ENCODE data around the gene IL4I1. TPM values are rescaled to one million over a fixed set of nuclear protein-coding genes. Genes with fewer than 3 reads are reported as not detected.
A peak's percentile ranks its signal among the peaks of the same experiment; 100 is the strongest.

IL4I1 gene
- total RNA-seq, 1 experiment from 2014 or later, result 1.3 TPM

- DNase-seq (ENCODE audit: low spot score), result no peak
- Histone ChIP-seq H3K9me3 (ENCODE audit: low read depth, low read length, poor library complexity, severe bottlenecking) (no peaks in the 10 kb centered on the region), H3K4me1 (ENCODE audit: insufficient read depth, low read length, poor library complexity, severe bottlenecking) (no peaks in the 10 kb centered on the region), H3K36me3 (ENCODE audit: insufficient read depth, low read length, poor library complexity, severe bottlenecking) (no peaks in the 10 kb centered on the region), H3K27ac (ENCODE audit: low read depth, low read length, poor library complexity, severe bottlenecking) (no peak overlapping the region), H3K4me3 (ENCODE audit: low read depth, low read length, poor library complexity, severe bottlenecking) (no peak overlapping the region), H3K27me3 (replicated peaks; ENCODE audit: insufficient read depth, low read depth, low read length, poor library complexity) (no peaks in the 10 kb centered on the region)
- ChIA-PET CTCF (no interaction called here), POLR2A (ENCODE audit: low non-redundant PET) (no interaction called here)
- BruUV-seq (replicated peaks), result no TSS peak
- intact Hi-C loops (cut with micrococcal nuclease; ENCODE audit: unreplicated experiment), result no loop called here
- TF ChIP-seq, protein P1, sequence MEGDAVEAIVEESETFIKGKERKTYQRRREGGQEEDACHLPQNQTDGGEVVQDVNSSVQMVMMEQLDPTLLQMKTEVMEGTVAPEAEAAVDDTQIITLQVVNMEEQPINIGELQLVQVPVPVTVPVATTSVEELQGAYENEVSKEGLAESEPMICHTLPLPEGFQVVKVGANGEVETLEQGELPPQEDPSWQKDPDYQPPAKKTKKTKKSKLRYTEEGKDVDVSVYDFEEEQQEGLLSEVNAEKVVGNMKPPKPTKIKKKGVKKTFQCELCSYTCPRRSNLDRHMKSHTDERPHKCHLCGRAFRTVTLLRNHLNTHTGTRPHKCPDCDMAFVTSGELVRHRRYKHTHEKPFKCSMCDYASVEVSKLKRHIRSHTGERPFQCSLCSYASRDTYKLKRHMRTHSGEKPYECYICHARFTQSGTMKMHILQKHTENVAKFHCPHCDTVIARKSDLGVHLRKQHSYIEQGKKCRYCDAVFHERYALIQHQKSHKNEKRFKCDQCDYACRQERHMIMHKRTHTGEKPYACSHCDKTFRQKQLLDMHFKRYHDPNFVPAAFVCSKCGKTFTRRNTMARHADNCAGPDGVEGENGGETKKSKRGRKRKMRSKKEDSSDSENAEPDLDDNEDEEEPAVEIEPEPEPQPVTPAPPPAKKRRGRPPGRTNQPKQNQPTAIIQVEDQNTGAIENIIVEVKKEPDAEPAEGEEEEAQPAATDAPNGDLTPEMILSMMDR (conservative IDR thresholded peaks at IDR 0.05; ENCODE audit: low read depth, low read length), result no peak
- TF ChIP-seq EZH2 (IDR thresholded peaks at IDR 0.05; ENCODE audit: borderline replicate concordance, low read depth, low read length, poor library complexity, severe bottlenecking), result no peak
These were observed 43.8 kb upstream of the IL4I1 start for GRCh38 chr19:49940482-49940791.

DNA sequence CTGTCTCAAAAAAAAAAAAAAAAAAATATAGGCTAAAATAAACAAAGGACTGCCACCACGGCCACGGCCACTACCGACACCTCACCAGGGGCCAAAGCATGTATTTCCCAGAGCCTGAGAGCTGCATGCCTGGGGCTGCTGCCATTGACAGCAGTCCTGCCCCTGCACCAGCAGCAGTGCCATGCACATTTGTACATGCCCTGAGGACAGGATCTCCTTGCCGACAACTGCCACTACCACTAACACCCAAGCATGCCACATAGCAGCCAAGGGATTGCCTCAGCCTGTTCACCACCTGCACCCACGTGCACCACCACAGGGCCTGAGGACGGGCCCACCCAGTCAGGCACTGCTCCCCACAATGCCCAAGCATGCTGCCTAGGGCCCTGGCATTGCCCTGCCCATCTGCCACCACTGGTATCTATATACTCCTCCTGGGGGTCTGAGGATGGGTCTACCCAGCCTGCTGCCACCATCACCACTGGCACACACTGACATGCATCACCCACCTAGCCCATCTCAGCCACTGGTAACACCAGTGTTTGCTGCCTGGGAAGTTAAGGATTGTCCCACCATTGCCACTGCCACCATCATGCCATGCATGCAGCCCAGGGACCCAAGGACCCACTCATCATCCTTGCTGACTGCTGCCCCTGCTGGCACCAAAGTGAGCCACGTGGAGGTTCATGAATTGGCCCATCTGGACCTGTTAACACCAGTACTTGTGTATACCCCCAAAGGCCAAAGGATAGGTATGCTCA lies 43.2 kb upstream of the IL4I1 start:
- ChIA-PET CTCF (interaction anchor here (0.6 kb wide), 1 partner anchor 358 kb away, joined by 8 read pairs; no protein-coding TSS in a partner anchor), POLR2A (ENCODE audit: low non-redundant PET) (no interaction called here)
- Histone ChIP-seq H3K27me3 (replicated peaks; ENCODE audit: insufficient read depth, low read depth, low read length, poor library complexity) (no peaks in the 10 kb centered on the region), H3K4me1 (ENCODE audit: insufficient read depth, low read length, poor library complexity, severe bottlenecking) (no peaks in the 10 kb centered on the region), H3K27ac (ENCODE audit: low read depth, low read length, poor library complexity, severe bottlenecking) (no peak overlapping the region), H3K4me3 (ENCODE audit: low read depth, low read length, poor library complexity, severe bottlenecking) (no peak overlapping the region), H3K9me3 (ENCODE audit: low read depth, low read length, poor library complexity, severe bottlenecking) (no peaks in the 10 kb centered on the region), H3K36me3 (ENCODE audit: insufficient read depth, low read length, poor library complexity, severe bottlenecking) (no peaks in the 10 kb centered on the region)
- no peak for DNase-seq (ENCODE audit: low spot score)
- intact Hi-C loops (cut with micrococcal nuclease; ENCODE audit: unreplicated experiment), result no loop called here
- no TSS peak for BruUV-seq (replicated peaks)
- no peak for TF ChIP-seq EZH2 (IDR thresholded peaks at IDR 0.05; ENCODE audit: borderline replicate concordance, low read depth, low read length, poor library complexity, severe bottlenecking)
- TF ChIP-seq, protein P1 (conservative IDR thresholded peaks at IDR 0.05; ENCODE audit: low read depth, low read length), result peak; percentile 35

GRCh38 chr19:49938662-49939061 lies 42.0 kb upstream of the IL4I1 start:
- H3K9me3 ChIP-seq (ENCODE audit: low read depth, low read length, poor library complexity, severe bottlenecking), result no peaks in the 10 kb centered on the region
- no peak overlapping the region for H3K27ac ChIP-seq (ENCODE audit: low read depth, low read length, poor library complexity, severe bottlenecking)
- intact Hi-C loops (cut with micrococcal nuclease; ENCODE audit: unreplicated experiment), result no loop called here
- no peaks in the 10 kb centered on the region for H3K27me3 ChIP-seq (replicated peaks; ENCODE audit: insufficient read depth, low read depth, low read length, poor library complexity)
- no TSS peak for BruUV-seq (replicated peaks)
- ChIA-PET CTCF (interaction anchor here (1.1 kb wide), 1 partner anchor 46 kb away, joined by 4 read pairs; no protein-coding TSS in a partner anchor), POLR2A (ENCODE audit: low non-redundant PET) (no interaction called here)
- H3K4me1 ChIP-seq (ENCODE audit: insufficient read depth, low read length, poor library complexity, severe bottlenecking), result no peaks in the 10 kb centered on the region
- H3K4me3 ChIP-seq (ENCODE audit: low read depth, low read length, poor library complexity, severe bottlenecking), result no peak overlapping the region
- no peak for DNase-seq (ENCODE audit: low spot score)
- peaks cover 2% of the 10 kb centered on the region for H3K36me3 ChIP-seq (ENCODE audit: insufficient read depth, low read length, poor library complexity, severe bottlenecking)
- TF ChIP-seq EZH2 (IDR thresholded peaks at IDR 0.05; ENCODE audit: borderline replicate concordance, low read depth, low read length, poor library complexity, severe bottlenecking), result no peak
- TF ChIP-seq, protein P1 (conservative IDR thresholded peaks at IDR 0.05; ENCODE audit: low read depth, low read length), result no peak

All from A673 (cell line).